ENCODE results near the gene PDC.
"Not testable (repeated sequence)": the region's sequence is repeated elsewhere in the genome, so short reads cannot be mapped to it uniquely, and the experiment has no call there.

Gene PDC

GRCh38 chr1:186465491-186465890 is 4.6 kb upstream of the PDC start:
- not testable (repeated sequence) for DNase-seq

- DNase-seq: no peak
These were observed 3.0 kb upstream of the PDC start for GRCh38 chr1:186463926-186464325.

- no peak for DNase-seq
These were observed 2.6 kb upstream of the PDC start for GRCh38 chr1:186463511-186463910.

GRCh38 chr1:186459161-186459560 is 1.8 kb downstream of the PDC start:
- DNase-seq: not testable (repeated sequence)

- no peak for DNase-seq
These were observed 4.1 kb downstream of the PDC start for GRCh38 chr1:186456729-186457255.

GRCh38 chr1:186454981-186455380 is 5.9 kb downstream of the PDC start:
- DNase-seq: no peak

- DNase-seq: no peak
These were observed 14.8 kb downstream of the PDC start for GRCh38 chr1:186446152-186446551.

GRCh38 chr1:186443638-186444037 is 17.3 kb downstream of the PDC start:
- DNase-seq: no peak

- DNase-seq: no peak
These were observed 18.1 kb downstream of the PDC start for GRCh38 chr1:186442651-186443375.

- DNase-seq: no peak
These were observed 20.3 kb downstream of the PDC start for GRCh38 chr1:186440584-186440983.

- DNase-seq: no peak
These were observed 22.3 kb downstream of the PDC start for GRCh38 chr1:186438567-186438966.

- no peak for DNase-seq
These were observed 25.6 kb downstream of the PDC start for GRCh38 chr1:186435336-186435735.

GRCh38 chr1:186429017-186429416 is 31.9 kb downstream of the PDC start:
- DNase-seq: no peak

- no peak for DNase-seq
These were observed 34.8 kb downstream of the PDC start for GRCh38 chr1:186426118-186426517.

- DNase-seq: no peak
These were observed 36.4 kb downstream of the PDC start for GRCh38 chr1:186424539-186424938.

- DNase-seq: no peak
These were observed 39.5 kb downstream of the PDC start for GRCh38 chr1:186421446-186421845.

GRCh38 chr1:186420923-186421322 is 40.0 kb downstream of the PDC start:
- peak in 1 of 2 donors; percentile 32 for DNase-seq

- DNase-seq: no peak
These were observed 40.6 kb downstream of the PDC start for GRCh38 chr1:186420311-186420710.

GRCh38 chr1:186418503-186418902 is 42.4 kb downstream of the PDC start:
- DNase-seq: no peak

- DNase-seq: no peak
These were observed 47.6 kb downstream of the PDC start for GRCh38 chr1:186413319-186413718.

GRCh38 chr1:186409091-186409490 is 51.8 kb downstream of the PDC start:
- no peak for DNase-seq

- peak in 1 of 2 donors; percentile 63 for DNase-seq
These were observed 56.4 kb downstream of the PDC start for GRCh38 chr1:186404454-186405051.

- no peak for DNase-seq
These were observed 57.3 kb downstream of the PDC start for GRCh38 chr1:186403632-186404031.

- not testable (repeated sequence) for DNase-seq
These were observed 59.5 kb downstream of the PDC start for GRCh38 chr1:186401446-186401845.

Data from CD4-positive, alpha-beta T cell treated with Interferon alpha-2 for 1 hour (primary cell).